HepG2 (cell line): Measurements from ENCODE around the gene NES. TPM values are rescaled to one million over a fixed set of nuclear protein-coding genes. Genes with fewer than 3 reads are reported as not detected.
A peak's percentile ranks its signal among the peaks of the same experiment; 100 is the strongest.

ENCODE experiments used
- ATAC-seq: fragments of 200-7000 bp; cut with Tn5 transposase; 3 replicates; pipeline ENCODE4 v1.9.1; 2020; ENCODE audit warnings: mild to moderate bottlenecking, moderate library complexity
- BruUV-seq: library from RNA; stranded (reverse); fragments of 400-500 nt; replicated peaks from 2 replicates; lab custom pipeline; 2021; lab: Mats Ljungman, UMichigan
- CTCF ChIA-PET: fragments of 300-600 bp; formaldehyde crosslinking; extraction: SDS; loops from one replicate; lab custom pipeline; 2021; ENCODE audit warnings: low total read pairs, inconsistent platforms, low intra/inter-chr PET ratio; lab: Yijun Ruan, JAX
- POLR2A ChIA-PET: fragments of 350-600 bp; sonication (Branson Sonifier 250); formaldehyde crosslinking; loops from one replicate; lab custom pipeline; 2020; ENCODE audit warnings: antibody characterized with exemption, inconsistent platforms; lab: Yijun Ruan, JAX
- DNase-seq: peaks from one replicate; pipeline ENCODE4 v3.0.0-alpha.2; 2015; ENCODE audit warnings: low spot score
- FAIRE-seq: peaks from 3 replicates; lab custom pipeline; 2011; peaks lifted over from hg19 to GRCh38; lab: Jason Lieb, UNC
- H2AFZ ChIP-seq: one replicate; pipeline ENCODE4 v1.6.1; 2011; ENCODE audit warnings: low read length, inconsistent platforms
- H3K27ac ChIP-seq: fragments of 300-600 bp; 3 replicates; pipeline ENCODE4 v1.8.0; 2011; ENCODE audit warnings: mixed run types, mild to moderate bottlenecking, mixed read lengths, low read length, inconsistent platforms; ENCODE audit not compliant: insufficient read depth; ENCODE audit errors: extremely low read length
- H3K27me3 ChIP-seq, 2 experiments: fragments of 200-600 bp in 1 of 2; 2 replicates in 1 of 2; 3 replicates in 1 of 2; pipeline versions ENCODE4 v1.6.0 to v1.8.0; 2011; ENCODE audit warnings: low read length in 2 of 2, mild to moderate bottlenecking in 2 of 2, moderate library complexity in 2 of 2, inconsistent platforms in 1 of 2; ENCODE audit not compliant: insufficient read depth in 2 of 2, control insufficient read depth in 1 of 2
- H3K36me3 ChIP-seq, 2 experiments: fragments of 200-600 bp in 1 of 2; replicated peaks in 1 of 2; 2 replicates in 1 of 2; 3 replicates in 1 of 2; pipeline versions ENCODE4 v1.5.1 to v1.8.0; 2011; ENCODE audit warnings: low read length in 2 of 2, inconsistent platforms in 1 of 2; ENCODE audit not compliant: insufficient read depth in 2 of 2, control insufficient read depth in 1 of 2
- H3K4me1 ChIP-seq: 2 replicates; pipeline ENCODE4 v1.5.1; 2012; ENCODE audit warnings: low read length, inconsistent platforms; ENCODE audit not compliant: insufficient read depth
- H3K4me2 ChIP-seq: 2 replicates; pipeline ENCODE4 v1.6.0; 2011; ENCODE audit warnings: low read depth, low read length, inconsistent platforms
- H3K4me3 ChIP-seq, 3 experiments: fragments of 200-600 bp in 1 of 3; sonication (generic), shearing (Covaris generic) in 1 of 3; replicated peaks in 1 of 3; 2 replicates each; pipeline ENCODE4 v1.5.1; 2011 to 2016; ENCODE audit warnings: low read length in 3 of 3, inconsistent platforms in 2 of 3, low read depth in 2 of 3, mild to moderate bottlenecking in 2 of 3, control low read depth in 1 of 3, mixed read lengths in 1 of 3; ENCODE audit not compliant: insufficient read depth in 1 of 3
- H3K79me2 ChIP-seq: one replicate; pipeline ENCODE4 v1.6.1; 2011; ENCODE audit warnings: low read length, inconsistent platforms; ENCODE audit not compliant: insufficient read depth
- H3K9ac ChIP-seq: 2 replicates; pipeline ENCODE4 v1.6.0; 2011; ENCODE audit warnings: mild to moderate bottlenecking, low read depth, low read length, inconsistent platforms; ENCODE audit not compliant: insufficient read depth
- H3K9me3 ChIP-seq: 2 replicates; pipeline ENCODE4 v1.5.1; 2012; ENCODE audit warnings: mild to moderate bottlenecking, low read length
- H4K20me1 ChIP-seq: 2 replicates; pipeline ENCODE4 v1.6.0; 2011; ENCODE audit warnings: inconsistent platforms, mild to moderate bottlenecking, low read length, moderate library complexity; ENCODE audit not compliant: insufficient read depth
- GABPB1 ChIP-seq: IDR thresholded peaks from 2 replicates; pipeline ENCODE4 v1.6.1; 2016; ENCODE audit warnings: mild to moderate bottlenecking, missing genetic modification reagents, moderate library complexity, missing compliant biosample characterization
- HNRNPL ChIP-seq: fragments of 200-400 bp; formaldehyde crosslinking; IDR thresholded peaks from 2 replicates; pipeline ENCODE4 v1.6.1; 2017; ENCODE audit warnings: mild to moderate bottlenecking, low read depth, low read length
- MLXIP ChIP-seq: sonication (generic); formaldehyde crosslinking; IDR thresholded peaks from 2 replicates; pipeline ENCODE4 v1.9.0; 2021; ENCODE audit warnings: missing genetic modification reagents, borderline replicate concordance
- MXD3 ChIP-seq: IDR thresholded peaks from 2 replicates; pipeline ENCODE4 v1.6.1; 2016; ENCODE audit warnings: mild to moderate bottlenecking, missing biosample characterization, missing genetic modification reagents
- PCBP1 ChIP-seq: fragments of 200-400 bp; formaldehyde crosslinking; IDR thresholded peaks from 2 replicates; pipeline ENCODE4 v1.6.1; 2017; ENCODE audit warnings: mild to moderate bottlenecking, low read depth, low read length, borderline replicate concordance
- ZMYM3 ChIP-seq: sonication (generic); formaldehyde crosslinking; IDR thresholded peaks from 2 replicates; pipeline ENCODE4 v1.5.1; 2020; ENCODE audit warnings: mild to moderate bottlenecking, missing genetic modification reagents
- ZNF3 ChIP-seq: IDR thresholded peaks from 2 replicates; pipeline ENCODE4 v1.7.0; 2017; ENCODE audit warnings: inconsistent platforms
- WGBS: methylation state at CpG from one replicate; pipeline ENCODE4 v1.1.6; 2017; ENCODE audit warnings: low lambda C conversion rate; 5-methylcytosine and 5-hydroxymethylcytosine counted together
- in situ Hi-C: cut with HindIII; loops from 2 replicates; pipeline ENCODE4 v1.10.0; 2017; ENCODE audit warnings: low pct_unique_long_range_greater_than_20kb; ENCODE audit not compliant: extremely low pct_ligation_motif_present
- intact Hi-C: fragments of 100-400 bp; cut with micrococcal nuclease; formaldehyde crosslinking; loops from one replicate; pipeline ENCODE4 v1.10.0; 2022; ENCODE audit not compliant: unreplicated experiment
- polyA plus RNA-seq, 8 experiments: library from polyadenylated mRNA; depleted of rRNA in 3 of 8; stranded (reverse) in 7 of 8; unstranded in 1 of 8; fragments of >200 nt; fragmentation: Illumina TruSeq in 4 of 8; extraction: Trizol in 4 of 8; gene quantifications; 2 replicates each; pipeline versions ENCODE4 v1.2.1 to v1.2.3, GENCODE V29; 2011 to 2016; ENCODE audit warnings: low read depth in 4 of 8, missing spikeins in 1 of 8, mixed read lengths in 1 of 8; ENCODE audit not compliant: insufficient read depth in 1 of 8
- total RNA-seq, 5 experiments: library from RNA; depleted of rRNA; stranded (reverse); fragments of >200 nt; fragmentation: Illumina TruSeq; extraction: Trizol; gene quantifications; 2 replicates each; pipeline ENCODE4 v1.2.3, GENCODE V29; 2016; ENCODE audit warnings: low read depth in 1 of 5

Gene NES
- total and polyA plus RNA-seq, 2 of the 13 experiments (the other 11 are each of a cell fraction or from before 2014, with no cell fraction given) = 1.7 to 16.6 TPM

- DNase-seq (no peak), FAIRE-seq (no peak), ATAC-seq (peak; percentile 10)
- no TSS peak for BruUV-seq
- no peaks in the 10 kb centered on the region for H3K9me3 ChIP-seq
- no peaks in the 10 kb centered on the region for H3K27me3 ChIP-seq
- H4K20me1 ChIP-seq = no peaks in the 10 kb centered on the region
- peaks cover 65% of the 10 kb centered on the region for H3K4me1 ChIP-seq
- WGBS = 33% methylated on average over 3 of the region's 5 CpGs
- ChIA-PET CTCF (no interaction called here), POLR2A (interaction anchor here (11.4 kb wide), 1 partner anchor 7 kb away, joined by 189 read pairs; the partner anchor contains the start of gene NES)
- peak overlapping the region in 1 of 3 experiments; percentile 42; a peak in 1 of 6 replicates for H3K4me3 ChIP-seq
- H3K36me3 ChIP-seq = no peaks in the 10 kb centered on the region
- peak overlapping the region; percentile 3; the same call in 1 of the 2 replicates for H3K9ac ChIP-seq
- H3K79me2 ChIP-seq = no peaks in the 10 kb centered on the region
- H3K27ac ChIP-seq = no peak overlapping the region
- no peak for TF ChIP-seq GABPB1
- H3K4me2 ChIP-seq = peak overlapping the region; percentile 60
- in situ Hi-C loops = no loop called here
- H2AFZ ChIP-seq = no peak overlapping the region
- intact Hi-C loops = loop anchor here (10.0 kb wide), 1 partner anchor 57 kb away; the partner anchor contains the start of genes ISG20L2 and METTL25B
Observed at GRCh38 chr1:156667610-156667967, 9.6 kb downstream of the NES start.

- H3K4me3 ChIP-seq = peak overlapping the region in 1 of 3 experiments; percentile 42; a peak in 1 of 6 replicates
- 55% methylated on average over 9 of the region's 9 CpGs for WGBS
- DNase-seq (peak; percentile 51), ATAC-seq (peak; percentile 8), FAIRE-seq (peak; percentile 32)
- BruUV-seq = no TSS peak
- H2AFZ ChIP-seq = no peak overlapping the region
- H3K4me1 ChIP-seq = peaks cover 70% of the 10 kb centered on the region
- TF ChIP-seq PCBP1 (no peak), MXD3 (CRISPR knock-in tag) (no peak), ZMYM3 (CRISPR knock-in tag) (peak; percentile 71; the same call in 1 of the 2 replicates), HNRNPL (peak; percentile 57; the same call in 1 of the 2 replicates), MLXIP (no peak), ZNF3 (CRISPR knock-in tag) (0 out of 2 replicates have a peak, but pooled peaks have one; percentile 26)
- H3K79me2 ChIP-seq = no peaks in the 10 kb centered on the region
- no peak overlapping the region for H3K27ac ChIP-seq
- H4K20me1 ChIP-seq = no peaks in the 10 kb centered on the region
- peak overlapping the region; percentile 3; the same call in 1 of the 2 replicates for H3K9ac ChIP-seq
- in situ Hi-C loops (no loop called here), intact Hi-C loops (loop anchor here (10.0 kb wide), 1 partner anchor 58 kb away; the partner anchor contains the start of genes ISG20L2 and METTL25B)
- H3K9me3 ChIP-seq = no peaks in the 10 kb centered on the region
- H3K27me3 ChIP-seq = no peaks in the 10 kb centered on the region
- no peaks in the 10 kb centered on the region for H3K36me3 ChIP-seq
- ChIA-PET CTCF (interaction anchor here (0.6 kb wide), 1 partner anchor 186 kb away, joined by 3 read pairs; no protein-coding TSS in a partner anchor), POLR2A (interaction anchor here (11.4 kb wide), 1 partner anchor 7 kb away, joined by 189 read pairs; the partner anchor contains the start of gene NES)
- H3K4me2 ChIP-seq = peak overlapping the region; percentile 96
Observed at GRCh38 chr1:156666862-156667609, 10.2 kb downstream of the NES start.
